Measurements from ENCODE around the gene MCAM.

Gene MCAM

DNA sequence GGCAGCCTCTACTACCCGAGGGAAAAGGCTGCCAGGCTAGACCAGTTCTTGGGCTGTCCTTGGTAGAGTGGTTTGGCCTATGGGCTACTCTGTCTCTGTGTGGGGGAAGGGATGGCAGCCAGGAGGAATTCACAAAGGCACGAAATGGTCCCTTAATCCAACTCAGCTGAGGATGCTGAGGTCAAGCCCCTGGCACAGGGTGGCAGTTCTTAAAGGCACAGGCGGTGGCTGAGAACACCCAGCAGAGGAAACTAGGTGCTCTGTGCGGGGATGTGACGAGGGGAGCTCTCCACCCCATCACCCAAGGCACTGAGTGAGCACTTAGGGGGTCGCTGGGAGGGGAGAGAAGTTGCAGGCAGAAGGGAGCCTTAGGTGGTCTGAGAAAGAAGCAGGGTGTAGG lies 29.7 kb upstream of the MCAM start, which contains the start of gene MFRP:
Gene MFRP, minus strand, starts transcription at position 101 of the 400 bp plus-strand sequence. CDS start 192 bp downstream, outside the sequence.
- no peak within 1 kb of the TSS for H3K4me3 ChIP-seq (ENCODE audit: low read depth, low read length)
- CTCF ChIA-PET, result interaction anchor here (2.1 to 14.1 kb wide), 4 partner anchors 8 to 28 kb away, joined by 7 to 358 read pairs (median 140); partner anchors contain the start of genes C1QTNF5 and USP2
- POLR2A ChIA-PET, result no interaction called here
- TF ChIP-seq, protein P1, sequence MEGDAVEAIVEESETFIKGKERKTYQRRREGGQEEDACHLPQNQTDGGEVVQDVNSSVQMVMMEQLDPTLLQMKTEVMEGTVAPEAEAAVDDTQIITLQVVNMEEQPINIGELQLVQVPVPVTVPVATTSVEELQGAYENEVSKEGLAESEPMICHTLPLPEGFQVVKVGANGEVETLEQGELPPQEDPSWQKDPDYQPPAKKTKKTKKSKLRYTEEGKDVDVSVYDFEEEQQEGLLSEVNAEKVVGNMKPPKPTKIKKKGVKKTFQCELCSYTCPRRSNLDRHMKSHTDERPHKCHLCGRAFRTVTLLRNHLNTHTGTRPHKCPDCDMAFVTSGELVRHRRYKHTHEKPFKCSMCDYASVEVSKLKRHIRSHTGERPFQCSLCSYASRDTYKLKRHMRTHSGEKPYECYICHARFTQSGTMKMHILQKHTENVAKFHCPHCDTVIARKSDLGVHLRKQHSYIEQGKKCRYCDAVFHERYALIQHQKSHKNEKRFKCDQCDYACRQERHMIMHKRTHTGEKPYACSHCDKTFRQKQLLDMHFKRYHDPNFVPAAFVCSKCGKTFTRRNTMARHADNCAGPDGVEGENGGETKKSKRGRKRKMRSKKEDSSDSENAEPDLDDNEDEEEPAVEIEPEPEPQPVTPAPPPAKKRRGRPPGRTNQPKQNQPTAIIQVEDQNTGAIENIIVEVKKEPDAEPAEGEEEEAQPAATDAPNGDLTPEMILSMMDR (IDR thresholded peaks at IDR 0.05; ENCODE audit: insufficient read depth, low read length, missing control alignments), result no peak
- DNase-seq (ENCODE audit: low read depth, low spot score), result no peak

DNA sequence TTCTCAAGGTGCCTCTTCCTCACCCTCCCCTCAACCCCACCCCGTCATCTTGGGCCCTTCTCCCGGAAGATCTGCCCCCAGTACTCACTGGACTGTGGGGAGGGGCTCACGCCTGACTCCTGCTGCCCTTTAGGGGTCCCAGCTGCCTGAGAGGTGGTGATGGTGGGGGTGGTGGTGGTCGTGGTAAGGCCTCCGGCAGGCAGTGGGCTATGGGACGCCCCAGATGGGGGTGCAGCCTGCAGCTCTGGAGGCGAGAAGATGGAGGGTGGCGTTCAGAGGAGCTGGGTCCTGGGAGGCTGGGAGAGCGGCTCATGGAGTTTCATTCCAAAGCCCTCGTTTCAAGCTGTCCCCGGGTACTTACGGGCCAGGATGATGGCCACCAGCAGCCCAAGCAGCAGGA lies 28.8 kb upstream of the MCAM start:
- no peak for DNase-seq (ENCODE audit: low read depth, low spot score)
- ChIA-PET POLR2A (no interaction called here), CTCF (interaction anchor here (0.6 to 14.1 kb wide), 7 partner anchors 11 to 1232 kb away, joined by 3 to 358 read pairs (median 7); partner anchors contain the start of gene USP2)
- H3K4me3 ChIP-seq (ENCODE audit: low read depth, low read length), result no peak overlapping the region
- TF ChIP-seq, protein P1 (IDR thresholded peaks at IDR 0.05; ENCODE audit: insufficient read depth, low read length, missing control alignments), result no peak

DNA sequence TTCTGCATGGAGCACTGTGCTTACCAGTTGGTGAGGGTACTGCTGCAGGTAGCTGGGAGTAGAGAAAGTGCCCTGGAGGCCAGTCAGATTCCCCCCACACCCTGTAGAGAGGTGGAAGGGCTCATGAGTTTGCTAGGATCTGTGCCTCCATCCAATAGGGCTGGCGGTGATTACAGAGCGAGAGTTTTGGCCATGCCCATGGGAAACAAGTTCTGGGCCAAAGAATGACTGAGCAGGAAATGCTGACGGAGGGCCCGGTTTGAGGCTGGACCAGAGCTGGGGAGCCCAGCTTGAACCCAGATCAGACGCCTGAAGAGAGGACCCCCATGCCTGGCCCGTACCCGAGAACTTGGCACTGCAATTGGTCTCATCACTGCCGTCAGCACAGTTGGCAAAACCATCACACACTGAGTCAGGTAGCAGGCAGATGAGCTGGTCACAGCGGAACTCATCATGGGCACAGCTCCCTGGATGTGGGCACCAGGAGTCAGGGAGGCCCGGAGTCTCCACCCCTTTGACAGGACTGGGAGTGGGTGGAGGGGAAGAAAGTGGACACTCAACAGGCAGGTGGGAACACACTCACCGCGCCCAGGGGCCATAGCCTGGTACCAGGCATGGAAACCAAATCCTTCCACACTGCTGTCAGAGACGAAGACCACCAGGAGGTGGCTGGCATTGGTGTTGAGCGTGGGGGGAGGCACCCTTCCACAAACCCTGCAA lies 27.5 kb upstream of the MCAM start:
- ChIA-PET POLR2A (no interaction called here), CTCF (interaction anchor here (1.4 to 14.1 kb wide), 7 partner anchors 9 to 132 kb away, joined by 4 to 358 read pairs (median 14); partner anchors contain the start of gene USP2)
- no peak for DNase-seq (ENCODE audit: low read depth, low spot score)
- no peak overlapping the region for H3K4me3 ChIP-seq (ENCODE audit: low read depth, low read length)
- TF ChIP-seq, protein P1 (IDR thresholded peaks at IDR 0.05; ENCODE audit: insufficient read depth, low read length, missing control alignments), result no peak

DNA sequence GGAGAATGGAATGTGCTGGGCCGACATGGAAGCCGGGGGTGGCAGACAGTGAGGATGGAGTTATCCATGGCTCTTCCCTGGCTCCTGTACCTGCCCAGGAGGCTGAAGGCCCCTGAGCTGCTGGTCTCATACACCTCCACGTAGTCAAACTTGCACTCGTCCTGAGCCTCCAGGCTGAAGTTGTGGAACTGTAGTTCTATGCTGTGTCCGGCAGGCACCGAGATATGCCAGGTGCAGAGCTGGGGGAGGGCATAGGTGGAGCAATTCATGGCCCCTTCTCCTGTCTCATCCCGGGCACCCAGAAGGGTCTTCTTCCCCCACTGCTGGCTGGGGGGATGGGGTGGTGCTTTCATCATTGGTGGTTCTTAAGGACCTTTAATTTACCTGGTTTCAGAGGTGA lies 26.8 kb upstream of the MCAM start:
- ChIA-PET POLR2A (interaction anchor here (0.9 to 1.0 kb wide), 2 partner anchors 130 to 131 kb away, joined by 3 read pairs; no protein-coding TSS in a partner anchor), CTCF (interaction anchor here (0.7 to 14.1 kb wide), 9 partner anchors 9 to 131 kb away, joined by 3 to 358 read pairs (median 9); partner anchors contain the start of gene USP2)
- no peak overlapping the region for H3K4me3 ChIP-seq (ENCODE audit: low read depth, low read length)
- TF ChIP-seq, protein P1 (IDR thresholded peaks at IDR 0.05; ENCODE audit: insufficient read depth, low read length, missing control alignments), result no peak
- DNase-seq (ENCODE audit: low read depth, low spot score), result no peak

DNA sequence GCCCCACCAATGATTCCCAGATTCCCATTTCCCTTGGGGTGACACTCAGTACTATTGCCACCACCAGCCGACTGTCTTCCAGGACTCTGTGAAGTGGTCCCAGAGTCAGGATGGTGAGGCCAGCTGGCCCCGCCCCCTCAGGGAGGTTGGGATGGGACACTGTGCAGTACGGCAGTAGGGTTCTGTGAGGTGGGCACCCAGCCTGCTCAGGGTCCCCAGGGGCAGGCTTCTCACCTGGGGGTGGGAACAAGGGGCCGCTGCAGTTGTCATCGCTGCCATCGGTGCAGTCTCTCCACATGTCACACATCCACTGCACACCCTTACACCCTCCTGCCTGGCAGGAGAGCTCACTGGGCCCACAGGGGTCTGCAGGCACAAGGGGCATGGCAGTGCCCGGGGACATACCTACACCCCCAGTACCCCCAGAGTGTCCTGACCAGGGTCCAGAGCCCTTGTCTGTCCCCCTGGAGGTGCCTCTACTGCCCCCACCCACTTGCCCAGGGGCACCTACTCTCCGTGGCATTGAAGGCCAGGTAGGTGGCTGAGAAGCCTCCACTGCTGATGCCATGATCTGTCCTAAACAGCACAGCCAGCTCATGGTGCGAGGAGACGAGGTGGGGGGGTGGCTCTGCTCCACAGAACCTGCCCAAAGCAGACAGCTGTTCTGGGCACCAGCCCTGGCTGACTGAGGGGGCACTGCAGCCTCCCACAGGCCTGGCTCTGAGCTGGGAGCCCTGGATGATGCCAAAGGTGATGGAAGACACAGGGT lies 25.6 kb upstream of the MCAM start:
- TF ChIP-seq, protein P1 (IDR thresholded peaks at IDR 0.05; ENCODE audit: insufficient read depth, low read length, missing control alignments), result no peak
- ChIA-PET CTCF (interaction anchor here (1.2 to 14.1 kb wide), 8 partner anchors 10 to 132 kb away, joined by 3 to 358 read pairs (median 19); partner anchors contain the start of gene USP2), POLR2A (no interaction called here)
- no peak for DNase-seq (ENCODE audit: low read depth, low spot score)
- no peak overlapping the region for H3K4me3 ChIP-seq (ENCODE audit: low read depth, low read length)

DNA sequence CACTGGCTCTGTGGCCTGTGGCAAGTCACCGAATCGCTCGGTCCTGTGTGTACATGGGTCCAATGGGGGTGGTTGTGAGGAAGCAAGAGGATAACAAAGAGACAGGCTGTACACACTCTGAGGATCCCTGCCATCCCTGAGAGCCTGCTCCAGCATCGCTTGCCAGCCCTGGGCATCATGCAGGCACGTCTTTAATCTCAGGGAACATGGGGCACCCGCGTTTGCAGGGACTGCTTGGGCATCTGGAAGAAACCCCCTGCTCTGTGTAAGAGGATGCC lies 25.0 kb upstream of the MCAM start:
- no peak for DNase-seq (ENCODE audit: low read depth, low spot score)
- ChIA-PET POLR2A (no interaction called here), CTCF (interaction anchor here (1.3 to 14.1 kb wide), 6 partner anchors 9 to 32 kb away, joined by 4 to 358 read pairs (median 140); partner anchors contain the start of gene USP2)
- no peak overlapping the region for H3K4me3 ChIP-seq (ENCODE audit: low read depth, low read length)
- TF ChIP-seq, protein P1 (IDR thresholded peaks at IDR 0.05; ENCODE audit: insufficient read depth, low read length, missing control alignments), result no peak

Data from AG04449 (cell line).